ENCODE data around the gene SLC44A1.

SLC44A1 gene

GRCh38 chr9:105357937-105358336 is 113.5 kb downstream of the SLC44A1 start:
- no peak overlapping the region for H3K4me3 ChIP-seq (ENCODE audit: low read depth, low read length)
- no peak for TF ChIP-seq CTCF (IDR thresholded peaks at IDR 0.05; ENCODE audit: low read depth, low read length)

GRCh38 chr9:105359892-105360291 is 115.4 kb downstream of the SLC44A1 start:
- H3K4me3 ChIP-seq (ENCODE audit: low read depth, low read length), result no peak overlapping the region
- TF ChIP-seq CTCF (IDR thresholded peaks at IDR 0.05; ENCODE audit: low read depth, low read length), result no peak

DNA sequence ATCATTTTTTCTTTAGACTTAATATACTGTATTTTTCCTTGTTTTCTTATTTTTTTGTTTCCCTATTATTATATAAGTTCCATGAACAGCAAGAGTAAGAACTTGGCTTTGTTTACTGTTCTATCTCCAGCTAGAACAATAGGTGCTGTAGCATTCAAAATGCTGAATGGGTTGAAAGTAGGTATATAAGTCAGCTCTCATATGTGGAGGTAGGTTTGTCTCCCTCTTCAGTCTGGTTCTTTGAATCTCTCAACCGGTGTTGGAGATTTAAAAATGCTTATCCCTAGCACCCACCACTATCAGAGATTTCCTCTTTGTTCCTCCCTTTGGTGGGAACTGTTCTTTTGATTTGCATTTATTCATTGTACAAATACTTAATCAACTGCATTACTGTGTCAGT is 115.9 kb downstream of the SLC44A1 start:
- TF ChIP-seq CTCF (IDR thresholded peaks at IDR 0.05; ENCODE audit: low read depth, low read length), result no peak
- H3K4me3 ChIP-seq (ENCODE audit: low read depth, low read length), result no peak overlapping the region

DNA sequence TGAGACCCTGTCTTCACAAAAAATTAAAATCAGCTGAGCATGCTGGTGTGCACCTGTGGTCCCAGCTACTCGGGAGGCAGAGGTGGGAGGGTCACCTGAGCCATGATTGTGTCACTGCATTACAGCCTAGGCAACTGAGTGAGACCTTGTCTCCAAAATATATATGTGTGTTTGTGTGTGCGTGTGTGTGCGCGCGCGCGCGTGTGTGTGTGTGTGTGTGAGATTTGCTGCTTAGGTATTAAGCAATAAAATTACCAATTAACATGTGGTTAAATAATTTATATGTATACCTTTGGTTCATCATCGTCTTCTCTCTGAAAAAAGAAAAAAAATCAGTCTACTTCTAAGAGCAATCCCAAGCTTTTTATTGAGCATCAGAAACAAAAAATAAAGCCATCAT is 117.4 kb downstream of the SLC44A1 start:
- H3K4me3 ChIP-seq (ENCODE audit: low read depth, low read length), result no peak overlapping the region
- no peak for TF ChIP-seq CTCF (IDR thresholded peaks at IDR 0.05; ENCODE audit: low read depth, low read length)

DNA sequence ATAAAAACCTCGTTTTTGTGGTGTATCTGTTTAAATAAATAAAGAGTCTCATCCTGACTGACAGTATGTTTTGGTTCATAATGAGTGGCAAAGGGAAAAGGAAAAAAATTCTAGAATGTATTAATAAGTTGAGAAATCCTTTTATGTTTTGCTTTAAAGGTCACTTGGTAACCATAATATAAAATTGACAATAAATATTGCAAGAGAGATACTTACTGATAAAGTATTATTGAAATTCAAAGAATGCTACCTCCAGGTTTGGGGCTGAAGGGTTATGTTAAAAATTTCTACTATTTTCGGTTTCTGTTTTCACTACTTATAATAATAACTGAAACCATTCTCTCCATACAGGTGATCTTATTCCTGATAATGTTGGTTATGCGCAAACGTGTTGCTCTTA is 118.0 kb downstream of the SLC44A1 start:
- TF ChIP-seq CTCF (IDR thresholded peaks at IDR 0.05; ENCODE audit: low read depth, low read length), result no peak
- no peak overlapping the region for H3K4me3 ChIP-seq (ENCODE audit: low read depth, low read length)

DNA sequence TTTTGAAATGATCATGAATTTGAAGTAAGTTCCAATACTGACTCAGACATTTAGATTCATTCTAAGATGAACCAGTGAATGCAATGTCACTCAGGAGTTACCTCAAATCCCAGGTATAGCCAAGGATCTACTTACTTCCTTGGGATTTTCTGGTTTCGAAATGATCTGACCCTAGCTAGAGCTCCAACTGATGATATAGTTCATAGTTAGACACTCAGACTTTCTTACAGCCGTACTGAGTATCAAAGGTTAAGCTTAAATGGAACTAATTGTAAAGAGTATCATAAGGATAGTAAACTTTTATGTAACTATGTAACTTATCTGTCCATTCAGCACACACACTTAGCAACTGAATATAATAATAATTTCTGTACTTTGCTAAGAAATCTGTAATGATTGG is 119.4 kb downstream of the SLC44A1 start:
- no peak overlapping the region for H3K4me3 ChIP-seq (ENCODE audit: low read depth, low read length)
- TF ChIP-seq CTCF (IDR thresholded peaks at IDR 0.05; ENCODE audit: low read depth, low read length), result no peak

GRCh38 chr9:105369911-105370310 is 125.5 kb downstream of the SLC44A1 start:
- TF ChIP-seq CTCF (IDR thresholded peaks at IDR 0.05; ENCODE audit: low read depth, low read length), result no peak

More at GRCh38 chr9:105369911-105370310, 125.5 kb downstream of the SLC44A1 start:
- no peak overlapping the region for H3K4me3 ChIP-seq (ENCODE audit: low read depth, low read length)
